A673 (cell line): ENCODE data around the gene SSR4. TPM values are rescaled to one million over a fixed set of nuclear protein-coding genes. Genes with fewer than 3 reads are reported as not detected.

Experiments used
- BruUV-seq: library from RNA; stranded (reverse); fragments of 400-500 nt; replicated peaks from 2 replicates; lab custom pipeline; 2021; lab: Mats Ljungman, UMichigan
- CTCF ChIA-PET: fragments of 300-600 bp; sonication (Branson Sonifier 250); formaldehyde crosslinking; loops from one replicate; lab custom pipeline; 2022; ENCODE audit warnings: antibody characterized with exemption; lab: Charles Lee
- POLR2A ChIA-PET: fragments of 300-600 bp; sonication (Branson Sonifier 250); formaldehyde crosslinking; loops from one replicate; lab custom pipeline; 2022; ENCODE audit warnings: antibody characterized with exemption; ENCODE audit not compliant: low non-redundant PET; lab: Charles Lee
- DNase-seq: peaks from one replicate; pipeline ENCODE4 v3.0.0-alpha.2; 2015; ENCODE audit warnings: low spot score
- H3K27ac ChIP-seq: fragments of 200-600 bp; sonication (generic); 2 replicates; pipeline ENCODE4 v1.5.1; 2016; ENCODE audit warnings: mixed run types, low read depth, mild to moderate bottlenecking, mixed read lengths, antibody characterized with exemption, low read length; ENCODE audit not compliant: poor library complexity, severe bottlenecking
- H3K27me3 ChIP-seq: fragments of 200-600 bp; sonication (generic); replicated peaks from 2 replicates; pipeline ENCODE4 v1.6.1; 2017; ENCODE audit warnings: mixed run types, low read depth, mild to moderate bottlenecking, mixed read lengths, antibody characterized with exemption, low read length; ENCODE audit not compliant: insufficient read depth, poor library complexity
- H3K36me3 ChIP-seq: fragments of 200-600 bp; sonication (generic); 2 replicates; pipeline ENCODE4 v1.6.1; 2016; ENCODE audit warnings: mixed run types, mild to moderate bottlenecking, mixed read lengths, antibody characterized with exemption, low read length; ENCODE audit not compliant: insufficient read depth, poor library complexity, severe bottlenecking
- H3K4me1 ChIP-seq: fragments of 200-600 bp; sonication (generic); 2 replicates; pipeline ENCODE4 v1.6.1; 2017; ENCODE audit warnings: mixed run types, mild to moderate bottlenecking, mixed read lengths, antibody characterized with exemption, low read length; ENCODE audit not compliant: insufficient read depth, poor library complexity, severe bottlenecking
- H3K4me3 ChIP-seq: fragments of 200-600 bp; sonication (generic); 2 replicates; pipeline ENCODE4 v1.5.1; 2016; ENCODE audit warnings: low read depth, mixed run types, mild to moderate bottlenecking, mixed read lengths, low read length; ENCODE audit not compliant: poor library complexity, severe bottlenecking
- H3K9me3 ChIP-seq: fragments of 200-600 bp; sonication (generic); 2 replicates; pipeline ENCODE4 v1.6.1; 2016; ENCODE audit warnings: mixed run types, low read depth, mild to moderate bottlenecking, mixed read lengths, antibody characterized with exemption, low read length; ENCODE audit not compliant: poor library complexity, severe bottlenecking
- EZH2 ChIP-seq: fragments of 200-600 bp; sonication (generic); IDR thresholded peaks from 2 replicates; pipeline ENCODE4 v1.6.1; 2017; ENCODE audit warnings: borderline replicate concordance, low read depth, mild to moderate bottlenecking, mixed read lengths, antibody characterized with exemption, low read length; ENCODE audit not compliant: poor library complexity, severe bottlenecking
- intact Hi-C: fragments of 100-400 bp; cut with micrococcal nuclease; formaldehyde crosslinking; loops from one replicate; pipeline ENCODE4 v1.10.0; 2022; ENCODE audit not compliant: unreplicated experiment
- total RNA-seq: library from RNA; stranded (reverse); gene quantifications from 2 replicates; pipeline ENCODE4 v1.2.3, GENCODE V29; 2021
- TF ChIP-seq, protein P1 (sequence below): fragments of 300-800, 200-600 bp; sonication (generic); conservative IDR thresholded peaks from 2 replicates; pipeline ENCODE4 v1.5.1; 2017; ENCODE audit warnings: low read depth, mild to moderate bottlenecking, antibody characterized with exemption, low read length, moderate library complexity, mixed read lengths

Gene SSR4
- total RNA-seq, 1 experiment from 2014 or later = 214 TPM

DNA sequence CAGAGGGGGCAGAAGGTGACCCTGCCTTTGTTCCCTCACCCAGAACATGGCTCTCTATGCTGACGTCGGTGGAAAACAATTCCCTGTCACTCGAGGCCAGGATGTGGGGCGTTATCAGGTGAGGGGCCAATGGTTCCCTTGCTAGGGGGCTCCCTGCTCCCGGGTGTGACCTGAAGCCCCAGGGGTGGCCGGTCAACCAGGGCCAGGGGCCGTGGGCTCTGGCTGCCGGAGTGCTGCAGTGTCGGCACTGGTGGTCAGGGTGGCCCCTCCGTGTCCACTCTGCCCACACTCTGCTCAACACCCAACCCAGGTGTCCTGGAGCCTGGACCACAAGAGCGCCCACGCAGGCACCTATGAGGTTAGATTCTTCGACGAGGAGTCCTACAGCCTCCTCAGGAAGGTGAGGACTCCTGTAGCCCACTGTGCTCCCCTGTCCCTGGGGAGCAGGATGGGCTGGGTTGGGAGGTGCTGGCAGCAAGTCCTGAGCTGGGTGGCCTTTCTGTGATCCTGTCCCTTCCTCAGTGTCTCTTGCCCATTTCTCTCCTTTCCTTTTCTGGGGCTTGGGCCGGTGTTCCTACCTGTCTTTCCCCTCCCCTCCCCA, 3.0 kb downstream of the SSR4 start:
- Histone ChIP-seq H3K4me3 (no peak overlapping the region), H3K36me3 (peaks cover 12% of the 10 kb centered on the region), H3K27me3 (no peaks in the 10 kb centered on the region), H3K27ac (no peak overlapping the region), H3K9me3 (no peaks in the 10 kb centered on the region), H3K4me1 (no peaks in the 10 kb centered on the region)
- ChIA-PET CTCF (no interaction called here), POLR2A (no interaction called here)
- intact Hi-C loops = no loop called here
- no peak for TF ChIP-seq EZH2
- TF ChIP-seq, protein P1, sequence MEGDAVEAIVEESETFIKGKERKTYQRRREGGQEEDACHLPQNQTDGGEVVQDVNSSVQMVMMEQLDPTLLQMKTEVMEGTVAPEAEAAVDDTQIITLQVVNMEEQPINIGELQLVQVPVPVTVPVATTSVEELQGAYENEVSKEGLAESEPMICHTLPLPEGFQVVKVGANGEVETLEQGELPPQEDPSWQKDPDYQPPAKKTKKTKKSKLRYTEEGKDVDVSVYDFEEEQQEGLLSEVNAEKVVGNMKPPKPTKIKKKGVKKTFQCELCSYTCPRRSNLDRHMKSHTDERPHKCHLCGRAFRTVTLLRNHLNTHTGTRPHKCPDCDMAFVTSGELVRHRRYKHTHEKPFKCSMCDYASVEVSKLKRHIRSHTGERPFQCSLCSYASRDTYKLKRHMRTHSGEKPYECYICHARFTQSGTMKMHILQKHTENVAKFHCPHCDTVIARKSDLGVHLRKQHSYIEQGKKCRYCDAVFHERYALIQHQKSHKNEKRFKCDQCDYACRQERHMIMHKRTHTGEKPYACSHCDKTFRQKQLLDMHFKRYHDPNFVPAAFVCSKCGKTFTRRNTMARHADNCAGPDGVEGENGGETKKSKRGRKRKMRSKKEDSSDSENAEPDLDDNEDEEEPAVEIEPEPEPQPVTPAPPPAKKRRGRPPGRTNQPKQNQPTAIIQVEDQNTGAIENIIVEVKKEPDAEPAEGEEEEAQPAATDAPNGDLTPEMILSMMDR = no peak
- no TSS peak for BruUV-seq
- no peak for DNase-seq

DNA sequence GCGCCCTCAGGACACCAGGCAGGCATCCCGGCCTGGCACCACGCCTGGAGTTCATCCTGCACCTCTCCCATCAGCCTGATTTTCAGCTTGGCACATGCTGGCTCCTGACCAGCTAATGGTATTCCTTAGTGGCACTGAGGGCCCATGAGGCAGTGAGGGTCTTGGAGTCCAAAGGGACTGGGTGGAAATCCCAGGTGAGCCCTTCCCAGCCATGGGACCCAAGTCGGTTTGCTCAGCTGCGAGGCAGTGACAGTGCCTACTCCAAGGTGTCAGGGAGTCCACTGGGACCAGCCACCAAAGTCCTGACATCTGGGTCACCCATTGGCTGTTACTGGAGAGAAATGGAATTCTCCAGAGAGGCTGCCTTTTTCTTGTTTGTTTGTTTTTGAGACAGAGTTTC, 4.9 kb downstream of the SSR4 start:
- DNase-seq = no peak
- TF ChIP-seq, protein P1 = no peak
- no peak for TF ChIP-seq EZH2
- H3K4me3 ChIP-seq = no peak overlapping the region
- intact Hi-C loops = no loop called here
- no peaks in the 10 kb centered on the region for H3K9me3 ChIP-seq
- BruUV-seq = no TSS peak
- CTCF ChIA-PET = no interaction called here
- no peak overlapping the region for H3K27ac ChIP-seq
- H3K27me3 ChIP-seq = no peaks in the 10 kb centered on the region
- H3K4me1 ChIP-seq = no peaks in the 10 kb centered on the region
- peaks cover 12% of the 10 kb centered on the region for H3K36me3 ChIP-seq
- POLR2A ChIA-PET = no interaction called here

DNA sequence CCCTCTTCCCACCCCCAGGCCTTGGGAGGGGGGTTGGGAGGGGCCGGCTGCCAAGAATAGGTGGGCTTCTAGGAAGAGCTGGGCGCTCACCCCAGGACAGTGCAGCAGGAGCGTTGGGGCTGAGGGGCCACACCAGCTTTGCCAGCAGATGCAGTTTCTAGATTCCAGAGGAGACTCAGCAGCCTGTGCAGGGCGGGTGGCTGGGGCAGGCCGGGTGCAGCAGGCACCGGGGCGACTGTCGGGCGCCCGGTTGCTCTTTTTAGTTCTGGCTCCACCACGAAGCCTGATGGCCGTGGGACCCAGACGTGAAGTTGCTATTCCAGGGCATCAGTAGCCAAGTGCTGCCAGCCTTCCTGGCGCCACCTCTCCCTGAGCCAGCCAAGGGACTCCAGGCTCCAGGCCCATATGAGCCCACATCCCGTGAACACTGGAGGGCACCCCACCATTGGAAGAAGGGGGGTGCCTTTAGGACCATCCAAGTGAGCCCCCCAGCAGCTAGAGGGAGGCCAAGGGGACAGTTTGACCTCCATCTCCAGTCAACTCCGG, 5.8 kb downstream of the SSR4 start:
- H3K9me3 ChIP-seq = no peaks in the 10 kb centered on the region
- no peak overlapping the region for H3K27ac ChIP-seq
- no peaks in the 10 kb centered on the region for H3K27me3 ChIP-seq
- CTCF ChIA-PET = no interaction called here
- H3K36me3 ChIP-seq = peaks cover 12% of the 10 kb centered on the region
- BruUV-seq = no TSS peak
- H3K4me1 ChIP-seq = no peaks in the 10 kb centered on the region
- POLR2A ChIA-PET = no interaction called here
- intact Hi-C loops = no loop called here
- DNase-seq = no peak
- TF ChIP-seq, protein P1 = no peak
- no peak for TF ChIP-seq EZH2
- no peak overlapping the region for H3K4me3 ChIP-seq
